IMR-90 (cell line): ENCODE results near the gene TNP1. TPM values are rescaled to one million over a fixed set of nuclear protein-coding genes. Genes with fewer than 3 reads are reported as not detected.

ENCODE experiments used
- ATAC-seq: fragments of 200-7000 bp; cut with Tn5 transposase; 2 replicates; pipeline ENCODE4 v1.9.1; 2020; ENCODE audit warnings: low read depth, mild to moderate bottlenecking, moderate library complexity
- BruUV-seq: library from RNA; stranded (reverse); fragments of 400-500 nt; replicated peaks from 2 replicates; lab custom pipeline; 2021; lab: Mats Ljungman, UMichigan
- CTCF ChIA-PET: fragments of 300-600 bp; formaldehyde crosslinking; extraction: SDS; loops from one replicate; lab custom pipeline; 2021; ENCODE audit warnings: antibody characterized with exemption; lab: Yijun Ruan, JAX
- POLR2A ChIA-PET: fragments of 300-600 bp; sonication (Branson Sonifier 250); formaldehyde crosslinking; loops from one replicate; lab custom pipeline; 2022; ENCODE audit warnings: antibody characterized with exemption; ENCODE audit not compliant: unreplicated experiment; lab: Charles Lee
- DNase-seq: peaks from one replicate; pipeline ENCODE4 v3.0.0; 2013
- H2AFZ ChIP-seq: replicated peaks from 2 replicates; pipeline ENCODE3; 2013; ENCODE audit warnings: low read length, mild to moderate bottlenecking; ENCODE audit not compliant: poor library complexity
- H2AK5ac ChIP-seq: 2 replicates; pipeline ENCODE4 v1.6.1; 2013; ENCODE audit warnings: low read depth, low read length, inconsistent platforms
- H2AK9ac ChIP-seq: replicated peaks from 2 replicates; pipeline ENCODE3; 2013; ENCODE audit warnings: mild to moderate bottlenecking, low read depth, low read length, moderate library complexity; ENCODE audit not compliant: poor library complexity
- H2BK120ac ChIP-seq: 2 replicates; pipeline ENCODE4 v1.6.1; 2013; ENCODE audit warnings: low read depth, low read length, inconsistent platforms
- H2BK15ac ChIP-seq: 3 replicates; pipeline ENCODE4 v1.6.1; 2013; ENCODE audit warnings: low read depth, low read length, inconsistent platforms
- H2BK20ac ChIP-seq: 2 replicates; pipeline ENCODE4 v1.6.1; 2013; ENCODE audit warnings: low read depth, mild to moderate bottlenecking, inconsistent platforms, low read length, moderate library complexity
- H2BK5ac ChIP-seq: 2 replicates; pipeline ENCODE4 v1.6.1; 2013; ENCODE audit warnings: mild to moderate bottlenecking, low read depth, low read length, inconsistent platforms; ENCODE audit not compliant: poor library complexity, severe bottlenecking
- H3K14ac ChIP-seq: replicated peaks from 2 replicates; pipeline ENCODE4 v1.6.1; 2013; ENCODE audit warnings: low read depth, low read length, inconsistent platforms
- H3K18ac ChIP-seq: 2 replicates; pipeline ENCODE4 v1.6.1; 2013; ENCODE audit warnings: low read depth, low read length, control low read depth
- H3K23ac ChIP-seq: 2 replicates; pipeline ENCODE4 v1.6.1; 2013; ENCODE audit warnings: low read depth, low read length, inconsistent platforms
- H3K27ac ChIP-seq: 2 replicates; pipeline ENCODE4 v1.5.1; 2013; ENCODE audit warnings: mild to moderate bottlenecking, control low read depth, low read length; ENCODE audit not compliant: insufficient read depth
- H3K27me3 ChIP-seq: 2 replicates; pipeline ENCODE4 v1.6.1; 2013; ENCODE audit warnings: low read length; ENCODE audit not compliant: control insufficient read depth, insufficient read depth
- H3K36me3 ChIP-seq: 2 replicates; pipeline ENCODE4 v1.6.1; 2013; ENCODE audit warnings: low read length, mixed read lengths; ENCODE audit not compliant: control insufficient read depth, insufficient read depth
- H3K4ac ChIP-seq: 2 replicates; pipeline ENCODE4 v1.6.1; 2013; ENCODE audit warnings: low read depth, low read length, inconsistent platforms
- H3K4me1 ChIP-seq: 2 replicates; pipeline ENCODE4 v1.6.1; 2013; ENCODE audit warnings: low read length, mixed read lengths; ENCODE audit not compliant: control insufficient read depth, insufficient read depth
- H3K4me2 ChIP-seq: 2 replicates; pipeline ENCODE4 v1.6.1; 2013; ENCODE audit warnings: low read depth, mild to moderate bottlenecking, control low read depth, low read length, moderate library complexity
- H3K4me3 ChIP-seq: 2 replicates; pipeline ENCODE4 v1.5.1; 2013; ENCODE audit warnings: low read depth, mild to moderate bottlenecking, control low read depth, low read length, moderate library complexity; ENCODE audit not compliant: insufficient read depth
- H3K56ac ChIP-seq: 2 replicates; pipeline ENCODE4 v1.6.1; 2013; ENCODE audit warnings: low read length, inconsistent platforms; ENCODE audit not compliant: insufficient read depth; ENCODE audit errors: extremely low read depth
- H3K79me1 ChIP-seq, 2 experiments: 2 replicates each; pipeline ENCODE4 v1.6.1; 2013; ENCODE audit warnings: low read length in 2 of 2, inconsistent platforms in 1 of 2, low read depth in 1 of 2
- H3K9ac ChIP-seq: 2 replicates; pipeline ENCODE4 v1.6.1; 2013; ENCODE audit warnings: low read depth, low read length, control low read depth
- H3K9me1 ChIP-seq: 2 replicates; pipeline ENCODE4 v1.6.1; 2013; ENCODE audit warnings: low read length, inconsistent platforms; ENCODE audit not compliant: insufficient read depth
- H3K9me3 ChIP-seq: 2 replicates; pipeline ENCODE4 v1.6.1; 2013; ENCODE audit warnings: low read length; ENCODE audit not compliant: control insufficient read depth, insufficient read depth
- H4K20me1 ChIP-seq: 2 replicates; pipeline ENCODE4 v1.6.1; 2013; ENCODE audit warnings: low read length, inconsistent platforms; ENCODE audit not compliant: insufficient read depth
- H4K5ac ChIP-seq: 2 replicates; pipeline ENCODE4 v1.6.1; 2013; ENCODE audit warnings: mild to moderate bottlenecking, low read depth, low read length, control low read depth
- H4K8ac ChIP-seq, 2 experiments: 2 replicates each; pipeline ENCODE4 v1.6.1; 2013; ENCODE audit warnings: low read depth in 2 of 2, low read length in 2 of 2, control low read depth in 1 of 2, inconsistent platforms in 1 of 2
- H4K91ac ChIP-seq: 2 replicates; pipeline ENCODE4 v1.6.1; 2013; ENCODE audit warnings: low read depth, low read length, inconsistent platforms; ENCODE audit not compliant: insufficient read depth
- BHLHE40 ChIP-seq: fragments of 150-350 bp; IDR thresholded peaks from 2 replicates; pipeline ENCODE4 v1.6.1; 2016; ENCODE audit warnings: mild to moderate bottlenecking, low read depth, low read length
- CEBPB ChIP-seq: IDR thresholded peaks from 2 replicates; pipeline ENCODE4 v1.6.1; 2012; ENCODE audit warnings: low read depth, low read length, improper control_type of control experiment
- CHD1 ChIP-seq: IDR thresholded peaks from 2 replicates; pipeline ENCODE4 v1.6.1; 2012; ENCODE audit warnings: low read depth, low read length, improper control_type of control experiment
- ELK1 ChIP-seq: fragments of 150-350 bp; IDR thresholded peaks from 2 replicates; pipeline ENCODE4 v1.6.1; 2016; ENCODE audit warnings: low read depth, mild to moderate bottlenecking, low read length, moderate library complexity, borderline replicate concordance
- MAFK ChIP-seq: IDR thresholded peaks from 2 replicates; pipeline ENCODE4 v1.6.1; 2012; ENCODE audit warnings: low read depth, low read length, improper control_type of control experiment
- MXI1 ChIP-seq: IDR thresholded peaks from 2 replicates; pipeline ENCODE4 v1.6.1; 2012; ENCODE audit warnings: low read depth, mild to moderate bottlenecking, low read length, moderate library complexity, borderline replicate concordance
- NFE2L2 ChIP-seq: fragments of 150-350 bp; IDR thresholded peaks from 2 replicates; pipeline ENCODE4 v1.6.1; 2016; ENCODE audit warnings: low read depth, mild to moderate bottlenecking, low read length
- RAD21 ChIP-seq: IDR thresholded peaks from 2 replicates; pipeline ENCODE4 v1.6.1; 2012; ENCODE audit warnings: low read length, improper control_type of control experiment
- RCOR1 ChIP-seq: IDR thresholded peaks from 2 replicates; pipeline ENCODE4 v1.6.1; 2012; ENCODE audit warnings: mild to moderate bottlenecking, low read length, improper control_type of control experiment; ENCODE audit not compliant: insufficient replicate concordance
- RFX5 ChIP-seq: IDR thresholded peaks from 2 replicates; pipeline ENCODE4 v1.8.0; 2012; ENCODE audit warnings: low read depth, mild to moderate bottlenecking, low read length, moderate library complexity
- SMC3 ChIP-seq: fragments of 150-350 bp; IDR thresholded peaks from 2 replicates; pipeline ENCODE4 v1.6.1; 2016; ENCODE audit warnings: low read depth, mild to moderate bottlenecking, antibody characterized with exemption, low read length, moderate library complexity
- WGBS, 2 experiments: methylation state at CpG; one replicate each; pipeline versions ENCODE4 v1.1.5 to v1.1.7; 2013; ENCODE audit warnings: missing lambda C conversion rate in 2 of 2; ENCODE audit not compliant: insufficient read length in 1 of 2; ENCODE audit errors: extremely low coverage in 2 of 2; 5-methylcytosine and 5-hydroxymethylcytosine counted together
- dilution Hi-C: fragments of 300-500 bp; cut with HindIII; formaldehyde crosslinking; loops from one replicate; pipeline ENCODE4 v1.14.3; 2018; ENCODE audit warnings: low sequenced_read_pairs; ENCODE audit not compliant: unreplicated experiment
- in situ Hi-C: fragments of 300-500 bp; cut with MboI; formaldehyde crosslinking; loops from 3 replicates; pipeline ENCODE4 v1.14.3; 2019; ENCODE audit warnings: low sequenced_read_pairs, inconsistent platforms, mixed read lengths
- intact Hi-C: fragments of 100-400 bp; cut with micrococcal nuclease; formaldehyde crosslinking; loops from 2 replicates; pipeline ENCODE4 v1.10.0; 2022
- polyA plus RNA-seq, 3 experiments: library from polyadenylated mRNA; depleted of rRNA; stranded (reverse); fragments of >200 nt; gene quantifications; 2 replicates each; pipeline ENCODE4 v1.2.3, GENCODE V29; 2012; ENCODE audit warnings: low replicate concordance in 1 of 3
- total RNA-seq: library from RNA; depleted of rRNA; stranded (reverse); fragments of >200 nt; gene quantifications from 2 replicates; pipeline ENCODE4 v1.2.3, GENCODE V29; 2012

TNP1 gene
- total and polyA plus RNA-seq, 2 of the 4 experiments (the other 2 are of a cell fraction) = not detected

- no CpG with 5 or more reads among the region's 2 CpGs for WGBS, 2 experiments
- H3K4me2 ChIP-seq = no peak overlapping the region
- no peak overlapping the region for H2AK5ac ChIP-seq
- no peaks in the 10 kb centered on the region for H4K20me1 ChIP-seq
- no peak overlapping the region for H2BK20ac ChIP-seq
- H3K4ac ChIP-seq = no peak overlapping the region
- intact Hi-C loops (no loop called here), in situ Hi-C loops (no loop called here), dilution Hi-C loops (no loop called here)
- no peaks in the 10 kb centered on the region for H3K27me3 ChIP-seq
- no peak overlapping the region for H3K56ac ChIP-seq
- H3K14ac ChIP-seq = no peak overlapping the region
- DNase-seq = no peak
- no peaks in the 10 kb centered on the region; the same call in 1 of the 2 replicates for H3K4me1 ChIP-seq
- H2BK5ac ChIP-seq = no peak overlapping the region
- H2BK15ac ChIP-seq = no peak overlapping the region
- no peak overlapping the region for H4K8ac ChIP-seq
- H3K9me3 ChIP-seq = peaks cover 2% of the 10 kb centered on the region
- no peaks in the 10 kb centered on the region for H3K9me1 ChIP-seq
- no peaks in the 10 kb centered on the region for H3K36me3 ChIP-seq
- H3K9ac ChIP-seq = no peak overlapping the region
- no peak overlapping the region for H3K18ac ChIP-seq
- no peak overlapping the region for H3K23ac ChIP-seq
- no peak overlapping the region for H4K5ac ChIP-seq
- POLR2A ChIA-PET = no interaction called here
- H3K4me3 ChIP-seq = no peak overlapping the region
- ATAC-seq = no peak
- TF ChIP-seq ELK1 = no peak
- TF ChIP-seq RCOR1 = no peak
- TF ChIP-seq RAD21 = no peak
- no peak for TF ChIP-seq CHD1
- TF ChIP-seq RFX5 = no peak
- TF ChIP-seq MXI1 = no peak
- TF ChIP-seq BHLHE40 = no peak
- TF ChIP-seq MAFK = no peak
- TF ChIP-seq SMC3 = no peak
- no peak for TF ChIP-seq NFE2L2
- no peak for TF ChIP-seq CEBPB
- no peaks in the 10 kb centered on the region for H3K79me1 ChIP-seq
- no peak overlapping the region for H4K91ac ChIP-seq
- H3K27ac ChIP-seq = no peak overlapping the region
- CTCF ChIA-PET = no interaction called here
- no TSS peak for BruUV-seq
- H2AK9ac ChIP-seq = no peak overlapping the region
- H2BK120ac ChIP-seq = no peak overlapping the region
- H2AFZ ChIP-seq = no peak overlapping the region
These were observed 41.4 kb upstream of the TNP1 start for GRCh38 chr2:216901273-216901672.
